HepG2 (cell line): ENCODE results near the gene B4GALT1. TPM values are rescaled to one million over a fixed set of nuclear protein-coding genes. Genes with fewer than 3 reads are reported as not detected.
A peak's percentile ranks its signal among the peaks of the same experiment; 100 is the strongest.

Experiments used
- ARID5B ChIP-seq: IDR thresholded peaks from 2 replicates; pipeline ENCODE4 v1.4.0; 2020; ENCODE audit warnings: mild to moderate bottlenecking, missing genetic modification reagents
- ARNT2 ChIP-seq: sonication (generic); formaldehyde crosslinking; IDR thresholded peaks from 2 replicates; pipeline ENCODE4 v1.8.0; 2022; ENCODE audit warnings: mild to moderate bottlenecking, low read depth, missing genetic modification reagents, moderate library complexity
- CTCF ChIP-seq: sonication (generic); formaldehyde crosslinking; IDR thresholded peaks from 2 replicates; pipeline ENCODE4 v1.5.0; 2020; ENCODE audit warnings: mild to moderate bottlenecking, missing genetic modification reagents, moderate library complexity
- DPF2 ChIP-seq: sonication (generic); formaldehyde crosslinking; IDR thresholded peaks from 2 replicates; pipeline ENCODE4 v1.4.0; 2020; ENCODE audit warnings: mild to moderate bottlenecking, low read depth, missing genetic modification reagents, borderline replicate concordance
- GMEB1 ChIP-seq: sonication (generic); formaldehyde crosslinking; IDR thresholded peaks from 2 replicates; pipeline ENCODE4 v1.5.1; 2020; ENCODE audit warnings: missing genetic modification reagents, mild to moderate bottlenecking, borderline replicate concordance
- KDM5B ChIP-seq: sonication (generic); formaldehyde crosslinking; IDR thresholded peaks from 2 replicates; pipeline ENCODE4 v1.4.0; 2020; ENCODE audit warnings: missing genetic modification reagents, mild to moderate bottlenecking, borderline replicate concordance
- MEF2D ChIP-seq: sonication (generic); formaldehyde crosslinking; IDR thresholded peaks from 2 replicates; pipeline ENCODE4 v1.5.1; 2020; ENCODE audit warnings: mild to moderate bottlenecking, missing genetic modification reagents
- MEIS1 ChIP-seq: sonication (generic); formaldehyde crosslinking; IDR thresholded peaks from 2 replicates; pipeline ENCODE4 v1.9.0; 2021; ENCODE audit warnings: mild to moderate bottlenecking, missing genetic modification reagents, moderate library complexity, borderline replicate concordance
- MTA1 ChIP-seq: sonication (generic); formaldehyde crosslinking; IDR thresholded peaks from 2 replicates; pipeline ENCODE4 v1.4.0; 2020; ENCODE audit warnings: missing genetic modification reagents, mild to moderate bottlenecking, borderline replicate concordance
- MYC ChIP-seq: sonication (generic); formaldehyde crosslinking; IDR thresholded peaks from 2 replicates; pipeline ENCODE4 v1.9.0; 2021; ENCODE audit warnings: missing genetic modification reagents, borderline replicate concordance
- NR2C2 ChIP-seq: sonication (generic); formaldehyde crosslinking; IDR thresholded peaks from 2 replicates; pipeline ENCODE4 v1.4.0; 2020; ENCODE audit warnings: missing genetic modification reagents, mild to moderate bottlenecking, moderate library complexity, borderline replicate concordance
- THRA ChIP-seq: sonication (generic); formaldehyde crosslinking; IDR thresholded peaks from 2 replicates; pipeline ENCODE4 v1.4.0; 2020; ENCODE audit warnings: missing genetic modification reagents, borderline replicate concordance
- ZBTB21 ChIP-seq: sonication (generic); formaldehyde crosslinking; IDR thresholded peaks from 2 replicates; pipeline ENCODE4 v1.4.0; 2020; ENCODE audit warnings: missing genetic modification reagents
- ZNF605 ChIP-seq: sonication (generic); formaldehyde crosslinking; IDR thresholded peaks from 2 replicates; pipeline ENCODE4 v1.8.0; 2022; ENCODE audit warnings: mild to moderate bottlenecking, missing genetic modification reagents
- ZNF704 ChIP-seq: sonication (generic); formaldehyde crosslinking; IDR thresholded peaks from 2 replicates; pipeline ENCODE4 v1.8.1; 2023; ENCODE audit warnings: mild to moderate bottlenecking, inconsistent platforms, moderate library complexity, missing genetic modification reagents, borderline replicate concordance
- ZNF75D ChIP-seq: sonication (generic); formaldehyde crosslinking; IDR thresholded peaks from 2 replicates; pipeline ENCODE4 v1.8.1; 2023; ENCODE audit warnings: missing genetic modification reagents, mild to moderate bottlenecking, borderline replicate concordance
- polyA plus RNA-seq, 8 experiments: library from polyadenylated mRNA; depleted of rRNA in 3 of 8; stranded (reverse) in 7 of 8; unstranded in 1 of 8; fragments of >200 nt; fragmentation: Illumina TruSeq in 4 of 8; extraction: Trizol in 4 of 8; gene quantifications; 2 replicates each; pipeline versions ENCODE4 v1.2.1 to v1.2.3, GENCODE V29; 2011 to 2016; ENCODE audit warnings: low read depth in 4 of 8, missing spikeins in 1 of 8, mixed read lengths in 1 of 8; ENCODE audit not compliant: insufficient read depth in 1 of 8
- total RNA-seq, 5 experiments: library from RNA; depleted of rRNA; stranded (reverse); fragments of >200 nt; fragmentation: Illumina TruSeq; extraction: Trizol; gene quantifications; 2 replicates each; pipeline ENCODE4 v1.2.3, GENCODE V29; 2016; ENCODE audit warnings: low read depth in 1 of 5

The B4GALT1 gene
- total and polyA plus RNA-seq, 2 of the 13 experiments (the other 11 are each of a cell fraction or from before 2014, with no cell fraction given) = 15.7 to 33.5 TPM

- TF ChIP-seq GMEB1 (peak; percentile 54), CTCF (CRISPR knock-in tag) (peak; percentile 34), ARID5B (CRISPR knock-in tag) (peak; percentile 44), ZNF75D (CRISPR knock-in tag) (no peak), MEIS1 (peak; percentile 26), ZNF605 (CRISPR knock-in tag) (peak; percentile 77; the same call in 1 of the 2 replicates), MEF2D (CRISPR knock-in tag) (peak; percentile 34; the same call in 1 of the 2 replicates), THRA (CRISPR knock-in tag) (peak; percentile 53; the same call in 1 of the 2 replicates), MTA1 (CRISPR knock-in tag) (0 out of 2 replicates have a peak, but pooled peaks have one; percentile 55), ZNF704 (peak; percentile 49; the same call in 1 of the 2 replicates), MYC (CRISPR knock-in tag) (peak; percentile 70; the same call in 1 of the 2 replicates), NR2C2 (peak; percentile 5; the same call in 1 of the 2 replicates), KDM5B (peak; percentile 37; the same call in 1 of the 2 replicates), ZBTB21 (no peak), ARNT2 (peak; percentile 79), DPF2 (CRISPR knock-in tag) (0 out of 2 replicates have a peak, but pooled peaks have one; percentile 31)
These were observed at the start of gene B4GALT1 (continued) for GRCh38 chr9:33167084-33167971.
